NCI-H446 (cell line): ENCODE measurements around the gene SCARF2.
"Not testable (repeated sequence)": the region's sequence is repeated elsewhere in the genome, so short reads cannot be mapped to it uniquely, and the experiment has no call there.

Source experiments
- DNase-seq, 2 experiments: peaks; one replicate each; lab custom pipeline; 2025; lab: John Stamatoyannopoulos, UW

Gene SCARF2

GRCh38 chr22:20413217-20414058, 24.2 kb downstream of the SCARF2 start:
- no peak for DNase-seq

DNA sequence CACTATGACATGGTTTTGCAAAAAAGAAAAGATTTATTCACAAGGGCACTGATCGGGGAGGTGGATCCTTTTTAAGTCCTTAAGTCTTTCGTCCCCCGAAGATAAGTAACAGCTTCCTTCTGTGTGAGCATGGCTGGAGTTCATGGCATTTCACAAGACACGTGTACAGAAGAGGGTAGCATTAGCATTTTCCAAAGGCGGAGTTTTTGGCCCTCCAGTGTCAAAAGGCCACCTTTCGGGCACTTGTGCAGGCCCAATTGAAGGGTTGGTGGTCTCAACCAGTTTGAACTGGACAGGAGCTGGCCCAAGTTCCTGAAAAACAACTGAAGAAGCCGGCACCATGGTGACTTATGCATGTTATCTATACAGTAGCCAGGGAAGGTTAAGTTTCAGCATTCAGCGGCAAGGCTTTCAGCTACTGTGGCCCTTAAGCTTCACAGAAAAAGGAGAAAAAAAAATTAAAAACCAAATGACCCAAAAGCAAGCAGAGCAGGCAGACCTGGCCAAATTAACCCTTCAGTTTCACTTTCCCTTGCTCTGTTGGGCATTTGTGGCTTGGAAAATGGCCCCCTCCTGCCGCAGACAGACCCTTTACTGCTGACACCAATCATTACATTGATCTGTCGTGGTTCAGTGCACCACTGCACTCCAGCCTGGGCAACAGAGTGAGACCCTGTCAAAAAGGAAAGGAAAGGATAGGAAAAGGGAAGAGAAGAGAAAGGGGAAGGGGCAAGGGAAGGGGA, 25.0 kb downstream of the SCARF2 start:
- no peak for DNase-seq

- DNase-seq, result not testable (repeated sequence)
These were observed 28.2 kb downstream of the SCARF2 start for GRCh38 chr22:20409385-20409784.

DNA sequence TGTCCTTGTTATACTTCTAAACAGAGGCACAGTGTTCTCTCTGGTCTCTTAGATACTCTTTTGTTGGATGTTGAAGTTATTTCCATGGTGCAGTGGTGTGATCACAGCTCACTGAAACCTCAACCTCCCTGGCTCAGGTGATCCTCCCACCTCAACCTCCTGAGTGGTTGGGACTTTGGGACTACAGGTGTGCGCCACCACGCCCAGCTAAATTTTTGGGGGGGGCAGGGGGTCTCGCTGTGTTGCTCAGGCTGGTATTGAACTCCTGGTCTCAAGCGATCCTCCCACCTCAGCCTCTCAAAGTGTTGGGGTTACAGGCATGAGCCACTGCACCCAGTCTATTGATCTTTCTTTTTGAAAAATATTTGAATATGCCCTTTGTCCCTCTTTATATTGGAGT, 28.7 kb downstream of the SCARF2 start:
- no peak for DNase-seq

DNA sequence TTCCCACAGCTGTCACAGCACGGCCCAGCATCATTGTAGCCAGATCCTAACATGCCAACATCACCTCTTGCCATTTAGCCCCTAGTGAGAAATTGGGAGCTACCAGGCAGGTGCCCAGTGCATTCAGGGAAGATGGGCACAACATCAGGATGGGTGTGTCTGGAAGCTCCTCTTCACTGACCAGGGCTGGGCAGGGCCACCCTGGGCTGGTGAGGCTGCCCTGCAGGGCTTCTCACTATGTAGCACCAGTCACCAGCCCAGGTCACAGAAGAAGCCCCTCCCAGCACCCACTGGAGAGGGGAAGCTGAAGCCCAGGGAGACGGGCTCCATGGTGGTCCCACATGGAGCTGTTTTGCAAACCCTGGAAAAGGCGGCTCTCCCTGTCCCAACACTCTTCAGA, 29.8 kb downstream of the SCARF2 start:
- no peak for DNase-seq

DNA sequence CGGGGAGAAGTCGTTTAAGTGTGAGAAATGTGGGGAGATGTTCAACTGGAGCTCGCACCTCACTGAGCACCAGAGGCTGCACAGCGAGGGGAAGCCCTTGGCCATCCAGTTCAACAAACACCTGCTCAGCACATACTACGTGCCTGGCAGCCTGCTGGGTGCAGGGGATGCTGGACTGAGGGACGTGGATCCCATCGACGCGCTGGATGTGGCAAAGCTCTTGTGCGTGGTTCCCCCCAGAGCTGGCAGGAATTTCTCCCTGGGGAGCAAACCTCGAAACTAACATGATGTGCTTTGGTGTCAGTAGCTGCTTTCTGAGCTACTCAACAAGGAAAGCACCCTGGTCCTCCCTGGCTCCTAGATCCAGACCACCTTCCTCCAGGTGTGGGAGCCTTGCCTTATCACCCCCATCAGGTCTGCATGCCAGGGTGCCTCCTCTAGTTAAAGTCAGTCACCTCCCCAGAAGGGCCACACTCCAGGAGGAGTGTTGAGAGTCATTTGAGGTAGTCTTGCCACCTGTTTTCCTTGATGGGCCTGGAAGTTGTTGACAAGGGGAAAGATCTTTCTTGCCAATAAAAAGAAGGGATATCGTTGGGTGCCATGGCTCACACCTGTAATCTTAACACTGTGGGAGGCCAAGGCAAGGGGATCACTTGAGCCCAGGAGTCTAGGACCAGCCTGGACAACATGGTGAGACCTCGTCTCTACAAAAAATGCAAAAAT, 30.8 kb downstream of the SCARF2 start:
- DNase-seq, result no peak

DNA sequence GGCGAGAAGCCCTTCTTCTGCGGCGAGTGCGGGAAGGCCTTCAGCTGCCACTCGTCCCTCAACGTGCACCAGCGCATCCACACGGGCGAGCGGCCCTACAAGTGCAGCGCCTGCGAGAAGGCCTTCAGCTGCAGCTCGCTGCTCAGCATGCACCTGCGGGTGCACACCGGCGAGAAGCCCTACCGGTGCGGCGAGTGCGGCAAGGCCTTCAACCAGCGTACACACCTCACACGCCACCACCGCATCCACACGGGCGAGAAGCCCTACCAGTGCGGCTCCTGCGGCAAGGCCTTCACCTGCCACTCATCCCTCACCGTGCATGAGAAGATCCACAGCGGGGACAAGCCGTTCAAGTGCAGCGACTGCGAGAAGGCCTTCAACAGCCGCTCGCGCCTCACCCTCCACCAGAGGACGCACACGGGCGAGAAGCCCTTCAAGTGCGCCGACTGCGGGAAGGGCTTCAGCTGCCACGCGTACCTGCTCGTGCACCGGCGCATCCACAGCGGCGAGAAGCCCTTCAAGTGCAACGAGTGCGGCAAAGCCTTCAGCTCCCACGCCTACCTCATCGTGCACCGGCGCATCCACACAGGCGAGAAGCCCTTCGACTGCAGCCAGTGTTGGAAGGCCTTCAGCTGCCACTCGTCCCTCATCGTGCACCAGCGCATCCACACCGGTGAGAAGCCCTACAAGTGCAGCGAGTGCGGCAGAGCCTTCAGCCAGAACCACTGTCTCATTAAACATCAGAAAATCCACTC, 31.5 kb downstream of the SCARF2 start:
- no peak for DNase-seq

- DNase-seq, result no peak
These were observed 32.2 kb downstream of the SCARF2 start for GRCh38 chr22:20405291-20405930.

GRCh38 chr22:20404881-20405280, 32.7 kb downstream of the SCARF2 start:
- no peak for DNase-seq

GRCh38 chr22:20403779-20404140, 33.9 kb downstream of the SCARF2 start:
- no peak for DNase-seq

DNA sequence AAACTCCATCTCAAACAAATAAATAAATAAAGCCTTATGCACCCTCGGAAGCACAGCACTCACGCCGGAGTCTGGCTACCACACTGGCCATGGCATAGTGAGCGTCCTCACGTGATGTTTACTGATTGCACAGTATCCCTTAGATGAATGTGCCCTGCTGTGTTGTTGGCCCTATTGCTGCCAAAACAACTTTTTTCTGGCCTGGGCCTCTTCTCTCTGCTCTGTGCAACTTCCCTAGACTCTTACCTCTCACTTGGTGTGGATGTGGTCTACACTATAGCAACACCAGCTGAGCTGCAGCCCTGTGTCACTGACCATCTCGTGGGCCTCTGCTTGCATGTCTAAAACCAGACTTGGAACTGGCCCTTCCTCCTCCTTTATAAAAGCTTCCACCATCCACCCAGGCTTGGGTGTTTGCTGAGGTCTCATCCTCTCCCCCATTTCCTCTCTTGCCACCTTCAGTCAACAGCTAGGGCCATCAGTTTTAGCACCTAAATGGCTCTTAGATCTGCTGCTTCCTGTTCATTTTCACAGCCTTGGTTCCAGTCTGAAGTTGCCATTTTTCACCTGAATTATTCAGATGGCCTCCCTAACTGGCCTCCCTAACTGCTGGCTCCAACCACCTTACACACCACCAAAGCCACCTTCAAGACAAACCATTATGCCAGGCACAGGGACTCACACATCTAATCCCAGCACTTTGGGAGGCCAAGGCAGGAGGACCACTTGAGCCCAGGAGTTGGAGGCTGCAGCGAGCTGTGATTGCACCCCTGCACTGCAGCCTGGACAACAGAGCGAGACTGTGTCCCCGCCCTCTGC, 34.5 kb downstream of the SCARF2 start:
- DNase-seq, result no peak

- DNase-seq, result no peak
These were observed 36.1 kb downstream of the SCARF2 start for GRCh38 chr22:20401376-20402014.

- no peak for DNase-seq
These were observed 36.8 kb downstream of the SCARF2 start for GRCh38 chr22:20400606-20401375.

- no peak for DNase-seq
These were observed 37.6 kb downstream of the SCARF2 start for GRCh38 chr22:20399866-20400605.

GRCh38 chr22:20398420-20398819, 39.2 kb downstream of the SCARF2 start:
- no peak for DNase-seq

DNA sequence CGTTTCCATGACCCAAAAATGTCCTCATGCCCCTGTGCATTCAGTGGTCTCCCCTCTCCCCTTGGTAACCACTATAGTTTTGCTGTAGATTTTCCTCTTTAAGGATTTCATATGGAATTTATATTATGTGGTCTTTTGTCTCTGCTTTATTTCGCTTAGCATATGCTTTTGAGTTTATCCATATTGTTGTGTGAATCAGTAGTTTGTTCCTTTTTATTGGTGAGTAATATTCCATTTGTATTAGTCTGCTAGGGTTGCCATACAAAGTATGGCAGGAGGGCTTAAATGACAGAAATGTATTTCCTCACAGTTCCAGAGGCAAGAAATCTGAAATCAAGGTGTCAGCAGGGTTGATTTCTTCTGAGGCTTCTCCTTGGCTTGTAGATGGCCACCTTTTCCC, 40.1 kb downstream of the SCARF2 start:
- no peak for DNase-seq

GRCh38 chr22:20396639-20397038, 41.0 kb downstream of the SCARF2 start:
- no peak for DNase-seq

DNA sequence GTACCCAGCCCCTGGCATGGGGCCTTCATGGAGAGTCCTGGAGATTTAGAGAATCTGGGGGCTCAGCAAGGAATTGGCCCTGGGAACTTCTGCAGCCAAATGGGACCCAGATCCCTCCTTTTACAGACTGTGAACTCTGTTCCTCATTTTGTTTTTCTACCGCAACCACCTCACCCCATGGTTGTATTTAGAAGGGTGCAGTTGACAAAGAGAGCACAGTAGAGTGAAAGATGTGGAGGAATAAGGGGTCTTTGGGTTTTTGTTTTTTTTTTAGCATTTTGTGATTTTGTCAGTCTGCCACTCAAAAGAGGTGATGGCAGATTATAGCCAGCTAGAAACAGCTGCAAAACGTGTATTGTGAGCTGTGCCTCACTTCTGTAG, 41.7 kb downstream of the SCARF2 start:
- DNase-seq, result no peak
